ENCODE measurements around the gene PTGR3.

Gene PTGR3

DNA sequence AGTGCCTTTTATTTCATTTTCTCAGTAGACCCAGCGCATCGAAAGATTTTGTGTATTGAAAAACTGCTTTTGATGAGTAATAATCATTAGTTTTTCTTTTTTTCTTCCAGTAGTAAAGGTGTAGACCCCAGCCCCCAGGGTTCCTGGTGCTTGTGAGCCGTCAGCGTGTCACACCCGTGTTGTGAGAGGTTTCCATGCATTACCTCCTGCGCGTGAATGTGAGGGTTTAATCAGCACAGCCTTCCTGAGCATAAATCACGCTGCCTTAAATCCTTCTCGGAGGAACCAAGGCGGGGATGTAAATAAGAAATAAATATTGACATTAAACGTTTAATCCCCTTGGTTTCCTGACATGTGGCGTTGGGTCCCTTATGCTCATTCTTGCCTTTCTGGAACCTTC is 26.0 kb upstream of the PTGR3 start:
- no peak for DNase-seq (ENCODE audit: low spot score)

DNA sequence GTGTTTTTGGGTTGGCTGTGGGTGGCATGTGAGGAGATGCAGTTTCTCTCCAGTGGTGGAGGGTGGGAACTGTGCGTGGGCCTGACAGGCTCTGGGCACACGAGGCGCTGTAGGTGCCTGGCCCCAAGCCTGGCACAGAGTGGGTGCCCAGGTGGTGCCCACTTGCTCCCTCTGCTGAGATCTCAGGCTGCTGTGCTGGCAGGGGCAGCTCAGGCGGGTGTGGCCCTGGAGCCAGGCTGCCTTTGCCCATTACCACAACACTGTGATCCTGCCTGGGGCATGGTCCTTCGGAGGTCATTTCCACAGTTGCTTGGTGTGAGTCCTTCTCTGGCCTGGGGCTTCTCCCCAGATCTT is 22.1 kb upstream of the PTGR3 start:
- no peak for DNase-seq (ENCODE audit: low spot score)

DNA sequence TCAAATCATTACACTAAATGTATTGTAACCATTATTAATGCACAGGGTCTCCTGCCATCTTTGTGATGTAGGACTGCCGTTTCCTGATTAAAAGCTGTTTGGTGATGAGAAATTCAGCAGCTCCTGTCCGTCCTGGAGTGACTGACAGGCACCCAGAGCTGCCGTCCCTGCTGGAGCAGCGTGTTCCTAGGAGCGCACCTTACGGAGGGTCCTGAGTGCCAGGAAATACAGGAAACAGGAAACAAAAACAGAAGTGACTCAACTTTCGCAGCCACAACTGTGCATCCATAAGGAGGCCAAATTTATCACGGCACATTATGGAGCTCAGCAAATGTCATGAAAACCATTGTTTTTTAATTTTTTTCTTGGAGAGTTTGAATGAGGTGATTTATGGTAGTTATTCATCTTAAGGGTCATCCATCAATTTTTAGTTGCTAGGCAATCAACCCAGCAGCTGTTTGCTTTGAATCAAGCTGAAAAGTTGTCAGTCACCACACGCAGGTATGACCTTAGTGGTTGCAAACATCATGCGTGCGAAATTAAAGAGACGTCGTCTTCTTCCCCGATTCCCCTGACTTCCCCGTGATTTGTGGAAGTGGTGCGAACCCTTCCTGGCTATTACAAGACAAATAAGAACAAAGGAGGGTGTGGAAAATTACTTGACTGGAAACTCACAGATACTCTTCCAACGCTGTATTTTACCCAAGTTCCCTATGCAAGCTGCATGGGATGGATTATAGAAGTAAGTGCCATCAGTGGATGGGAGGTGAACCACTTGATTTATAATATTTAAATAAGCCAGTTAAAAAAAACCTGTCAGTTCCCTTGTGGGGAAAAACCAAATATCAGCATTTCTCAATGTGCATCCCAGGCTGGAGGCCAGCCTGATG is 21.5 kb upstream of the PTGR3 start:
- DNase-seq (ENCODE audit: low spot score): no peak

DNA sequence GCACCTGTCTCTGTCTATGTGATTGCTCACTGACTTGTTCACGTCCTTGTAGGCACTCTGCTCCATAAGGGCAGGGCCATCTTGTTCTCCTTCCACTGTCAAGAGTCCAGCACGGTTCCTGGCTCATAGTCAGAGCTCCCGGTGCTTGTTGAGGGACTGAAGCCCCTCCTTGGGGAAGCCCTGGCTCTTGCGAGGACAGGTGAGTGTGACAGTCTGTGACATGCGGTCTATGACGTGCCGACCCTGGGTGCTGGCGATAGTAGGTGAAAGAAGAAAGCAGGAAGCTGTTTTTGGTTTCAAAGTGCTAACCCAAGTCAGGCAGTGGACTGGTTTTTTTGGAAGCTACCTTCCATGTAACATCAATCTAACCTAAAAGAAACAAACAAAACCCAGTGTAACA is 20.5 kb upstream of the PTGR3 start:
- no peak for DNase-seq (ENCODE audit: low spot score)

DNA sequence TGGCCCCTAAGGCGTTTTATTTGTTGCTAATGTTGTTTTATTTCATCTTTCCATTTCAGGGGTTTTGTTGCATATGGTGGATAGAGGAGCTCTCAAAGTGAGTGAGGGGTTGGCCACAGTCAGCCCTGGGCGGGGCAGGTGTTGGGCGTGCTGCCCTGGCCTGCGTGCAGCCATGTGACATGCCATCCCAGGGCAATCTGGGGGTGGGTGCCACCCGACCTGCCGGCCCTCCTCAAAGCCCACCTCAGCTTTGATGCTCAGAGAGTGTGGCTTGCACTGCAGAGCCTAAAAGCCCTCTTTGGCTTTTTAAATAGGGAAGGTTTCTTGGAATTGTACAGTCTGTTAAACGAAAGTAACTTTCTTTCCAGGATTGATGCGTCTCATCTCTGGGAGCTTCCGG is 20.0 kb upstream of the PTGR3 start:
- no peak for DNase-seq (ENCODE audit: low spot score)

DNA sequence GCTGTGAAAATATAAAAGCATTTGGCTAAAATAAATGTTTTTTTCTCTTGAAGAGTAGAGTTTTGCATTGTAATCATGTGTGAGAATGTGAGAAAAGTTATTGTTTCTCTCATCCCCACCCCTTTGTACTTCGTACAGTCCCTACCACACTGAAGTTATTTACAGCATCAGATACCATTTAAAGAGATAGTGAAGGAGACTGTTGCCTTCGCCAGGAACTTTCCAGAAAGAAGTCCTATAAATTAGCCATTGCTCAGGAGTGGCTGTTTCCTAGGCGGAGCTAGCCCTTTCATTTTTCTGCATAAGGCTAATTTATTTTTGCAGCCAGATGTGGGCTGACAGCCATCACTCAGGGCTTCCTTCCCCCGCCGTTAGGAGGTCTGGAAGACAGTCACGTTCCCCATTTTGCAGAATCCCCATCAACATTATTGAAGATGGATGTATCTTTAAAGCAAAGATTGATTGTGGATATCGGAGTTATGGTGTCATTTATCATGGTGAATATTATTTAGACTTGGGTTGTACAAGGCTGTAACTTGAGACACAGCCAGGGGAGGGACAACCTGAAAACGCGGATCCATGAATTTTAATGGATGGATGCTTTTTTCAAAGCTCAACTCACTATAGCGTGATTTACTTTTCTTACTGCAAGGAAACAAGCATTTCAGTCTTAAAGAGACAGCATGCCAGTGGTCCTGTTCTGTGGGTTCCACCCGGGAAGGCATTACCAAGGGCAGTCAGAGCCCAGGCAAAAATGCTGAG is 18.8 kb upstream of the PTGR3 start:
- DNase-seq (ENCODE audit: low spot score): no peak

DNA sequence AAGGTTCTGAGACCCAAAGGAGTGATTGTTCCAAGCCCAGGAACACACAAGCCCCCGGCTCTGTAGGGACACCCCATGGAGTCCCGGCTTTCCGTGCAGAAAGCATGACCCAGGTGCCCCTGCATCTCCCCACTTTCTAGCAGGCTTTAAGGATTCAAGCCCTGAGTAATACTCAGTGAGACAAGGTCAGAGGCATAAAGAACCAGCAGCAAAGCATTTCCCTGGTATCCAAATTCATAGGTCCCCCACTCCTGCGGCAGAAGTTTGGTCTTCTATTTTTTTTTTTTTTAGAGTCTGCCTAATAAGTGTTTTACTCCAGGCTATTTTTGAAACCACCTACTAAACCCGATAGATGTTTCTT is 18.0 kb upstream of the PTGR3 start:
- no peak for DNase-seq (ENCODE audit: low spot score)

DNA sequence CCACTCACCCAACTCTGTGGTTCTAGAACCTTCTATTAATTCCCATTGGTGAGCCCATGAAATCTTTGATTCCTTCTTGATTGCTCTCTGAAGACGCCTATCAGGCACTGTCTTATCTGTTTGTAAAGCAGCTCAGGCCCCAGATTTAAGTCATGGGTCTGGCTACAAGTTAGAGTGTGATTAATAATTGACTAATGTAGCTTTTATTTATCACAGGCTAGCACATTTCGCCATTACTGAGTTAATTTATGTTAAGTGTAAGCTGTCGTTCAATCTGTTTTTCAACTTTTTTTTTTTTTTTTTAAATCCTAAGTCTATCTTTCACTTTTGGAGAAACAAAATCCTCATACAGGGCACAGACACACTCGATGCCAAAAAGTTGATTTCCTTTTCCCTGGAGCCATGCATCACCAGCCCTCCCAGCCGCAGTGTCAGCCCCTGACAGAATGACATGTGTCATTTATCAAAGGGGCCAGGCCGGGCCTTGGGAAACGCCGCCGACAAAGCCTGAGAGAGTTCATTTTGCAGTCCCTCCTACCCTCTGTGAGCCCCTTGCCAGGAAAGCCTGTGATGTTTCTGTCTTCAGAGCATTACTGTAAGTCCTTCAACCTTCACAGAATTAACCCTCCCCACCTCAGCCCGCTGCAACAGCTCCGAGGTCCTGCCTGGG is 17.5 kb upstream of the PTGR3 start:
- DNase-seq (ENCODE audit: low spot score): no peak

DNA sequence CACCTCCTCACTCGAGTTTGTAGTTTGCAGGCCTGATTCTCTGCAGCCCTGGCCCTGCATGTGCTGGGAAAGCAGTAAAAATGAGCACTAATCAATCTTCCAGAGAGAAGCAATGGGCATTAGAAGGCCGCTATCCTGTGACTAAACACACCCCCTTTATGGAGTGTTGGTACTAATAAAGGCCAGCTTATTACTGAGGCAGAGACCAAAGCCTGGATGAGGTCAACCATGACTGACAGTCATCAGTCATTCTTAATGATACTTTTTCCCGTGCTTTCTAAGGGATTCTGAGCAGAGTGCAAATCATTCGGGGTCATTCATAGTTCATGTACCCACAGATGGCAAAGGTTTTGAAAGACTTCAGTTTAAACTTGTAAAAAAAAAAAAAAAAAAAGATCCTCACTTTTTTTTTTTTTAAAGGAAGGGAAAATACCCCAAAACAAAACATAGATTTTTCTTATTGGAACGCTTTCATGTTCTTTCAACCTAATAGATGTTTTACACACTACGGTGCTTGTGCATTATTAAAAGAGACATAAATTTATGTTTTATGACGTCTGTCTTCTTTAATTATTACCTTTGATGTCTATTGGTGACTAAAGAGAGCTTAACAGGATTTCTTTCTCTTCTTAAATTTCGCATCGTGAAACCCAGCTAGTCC is 14.9 kb upstream of the PTGR3 start:
- DNase-seq (ENCODE audit: low spot score): no peak

DNA sequence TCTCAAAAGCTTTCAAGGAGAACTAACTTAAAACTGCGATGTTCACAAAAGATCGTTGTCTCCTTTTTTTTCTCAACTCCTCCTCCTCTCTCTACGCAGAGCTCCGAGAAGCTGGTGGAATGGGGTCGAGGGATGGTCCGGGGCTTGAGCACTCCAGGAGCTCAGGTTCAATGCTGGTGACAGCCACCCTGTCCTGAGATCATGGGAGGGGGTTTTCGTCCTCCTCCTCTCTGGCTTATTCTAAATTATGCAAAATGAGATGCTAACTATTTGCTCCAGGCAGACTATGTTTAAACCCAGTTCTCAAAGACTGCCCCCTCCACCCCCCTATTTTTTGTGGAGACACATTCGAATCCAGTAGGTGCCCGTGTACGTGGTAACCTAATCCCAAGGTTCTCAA is 13.5 kb upstream of the PTGR3 start:
- no peak for DNase-seq (ENCODE audit: low spot score)

DNA sequence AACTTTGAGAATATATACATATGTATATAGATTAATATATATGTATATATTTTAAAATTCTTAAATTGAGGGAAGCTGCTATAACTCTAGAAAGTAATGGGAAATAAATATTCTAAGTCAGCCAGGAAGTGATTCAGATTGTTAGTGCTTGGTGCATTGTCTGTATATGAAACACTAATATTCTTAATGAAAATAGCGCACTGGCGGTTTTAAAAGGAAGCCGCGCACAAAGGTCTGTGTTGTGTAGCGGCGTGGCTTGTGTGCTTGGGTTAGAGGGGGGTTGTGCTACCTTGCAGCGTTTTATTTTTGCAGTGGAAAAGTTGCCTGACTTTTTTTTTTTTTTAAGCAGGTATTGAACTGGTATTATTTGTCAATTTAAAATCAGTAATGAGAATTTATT is 13.0 kb upstream of the PTGR3 start:
- DNase-seq (ENCODE audit: low spot score): peak; percentile 12

DNA sequence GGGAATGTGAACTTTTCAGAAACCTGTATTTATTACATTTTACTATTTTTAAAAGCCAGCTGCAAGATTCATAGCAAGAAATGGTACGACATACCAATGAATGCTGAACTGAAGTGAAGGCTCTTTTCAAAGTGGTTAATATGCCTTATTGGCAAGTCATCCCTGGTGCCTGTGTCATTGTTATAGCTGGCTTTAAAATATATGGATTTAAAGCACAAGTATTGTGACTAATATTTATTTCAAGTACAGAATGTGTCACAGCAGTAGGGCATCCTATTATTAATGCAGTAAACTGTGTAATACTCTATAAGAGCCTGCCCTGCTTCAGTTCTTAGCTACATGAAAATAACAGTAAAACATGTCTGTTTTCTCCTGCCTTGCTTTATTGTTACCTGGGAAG is 12.5 kb upstream of the PTGR3 start:
- DNase-seq (ENCODE audit: low spot score): no peak

DNA sequence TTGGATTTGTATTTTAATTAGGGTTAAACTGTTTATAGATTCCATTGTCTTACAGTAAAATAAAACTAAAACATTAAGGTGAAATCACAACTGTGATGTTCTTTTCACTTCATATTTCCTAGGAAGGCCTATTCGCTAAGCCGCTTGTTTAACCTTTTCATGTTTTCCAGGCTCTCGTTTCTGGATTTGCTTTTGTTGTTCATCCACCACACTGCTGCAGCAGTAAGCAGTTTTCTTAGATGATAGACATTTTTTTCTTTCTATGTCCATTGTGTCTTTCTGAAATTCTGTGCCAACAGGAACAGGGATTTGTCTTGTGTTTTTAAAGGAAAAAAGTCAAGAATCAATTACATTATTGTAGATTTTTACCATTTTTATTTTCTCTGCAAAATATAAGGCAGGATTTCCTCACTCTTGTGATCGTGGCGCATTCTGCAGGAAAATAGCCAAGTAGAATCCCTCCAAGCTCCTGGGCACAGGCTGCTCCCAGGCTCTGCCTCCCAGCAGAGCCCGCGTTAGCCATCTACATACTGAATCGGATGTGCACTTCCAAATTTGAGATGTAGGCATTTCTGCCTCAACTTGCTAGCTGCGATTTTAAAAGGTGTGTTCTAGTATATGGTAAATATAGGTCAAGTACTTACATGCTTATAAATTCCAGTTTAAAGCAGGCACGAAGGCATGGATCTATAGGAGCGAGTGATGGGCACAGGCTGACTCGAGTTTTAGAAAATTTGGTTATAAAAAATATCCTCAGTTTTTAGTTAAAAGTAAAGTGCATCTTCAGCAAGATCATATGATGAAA is 11.8 kb upstream of the PTGR3 start:
- DNase-seq (ENCODE audit: low spot score): no peak

DNA sequence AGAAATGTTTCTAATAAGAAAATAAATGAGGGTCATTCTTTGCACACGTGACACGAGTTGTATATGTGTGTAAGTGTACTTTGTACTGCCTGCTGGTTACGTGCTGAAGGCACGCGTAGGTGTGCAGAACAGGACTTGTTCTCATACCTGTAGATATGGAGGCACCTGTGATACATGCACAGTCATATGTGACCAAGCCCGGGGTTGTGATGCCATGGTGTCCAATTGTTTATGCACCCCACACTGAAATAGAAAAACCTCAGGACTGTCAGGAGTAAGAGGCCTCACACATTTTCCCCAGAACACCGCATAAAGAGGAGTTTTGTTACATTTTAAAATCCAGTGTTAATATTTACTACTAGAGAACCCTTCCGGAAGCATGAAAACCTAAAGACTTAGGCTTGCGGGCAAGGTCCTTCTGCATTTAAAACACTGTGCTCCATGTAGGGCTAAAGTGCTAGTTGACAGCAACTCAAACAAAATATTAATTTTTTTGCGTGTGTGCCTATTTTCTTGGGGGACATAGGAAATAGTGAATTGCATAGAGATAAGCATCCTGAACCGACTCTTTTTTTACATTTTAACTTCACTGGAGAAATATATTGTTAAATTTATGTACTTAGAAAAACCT is 10.9 kb upstream of the PTGR3 start:
- no peak for DNase-seq (ENCODE audit: low spot score)

DNA sequence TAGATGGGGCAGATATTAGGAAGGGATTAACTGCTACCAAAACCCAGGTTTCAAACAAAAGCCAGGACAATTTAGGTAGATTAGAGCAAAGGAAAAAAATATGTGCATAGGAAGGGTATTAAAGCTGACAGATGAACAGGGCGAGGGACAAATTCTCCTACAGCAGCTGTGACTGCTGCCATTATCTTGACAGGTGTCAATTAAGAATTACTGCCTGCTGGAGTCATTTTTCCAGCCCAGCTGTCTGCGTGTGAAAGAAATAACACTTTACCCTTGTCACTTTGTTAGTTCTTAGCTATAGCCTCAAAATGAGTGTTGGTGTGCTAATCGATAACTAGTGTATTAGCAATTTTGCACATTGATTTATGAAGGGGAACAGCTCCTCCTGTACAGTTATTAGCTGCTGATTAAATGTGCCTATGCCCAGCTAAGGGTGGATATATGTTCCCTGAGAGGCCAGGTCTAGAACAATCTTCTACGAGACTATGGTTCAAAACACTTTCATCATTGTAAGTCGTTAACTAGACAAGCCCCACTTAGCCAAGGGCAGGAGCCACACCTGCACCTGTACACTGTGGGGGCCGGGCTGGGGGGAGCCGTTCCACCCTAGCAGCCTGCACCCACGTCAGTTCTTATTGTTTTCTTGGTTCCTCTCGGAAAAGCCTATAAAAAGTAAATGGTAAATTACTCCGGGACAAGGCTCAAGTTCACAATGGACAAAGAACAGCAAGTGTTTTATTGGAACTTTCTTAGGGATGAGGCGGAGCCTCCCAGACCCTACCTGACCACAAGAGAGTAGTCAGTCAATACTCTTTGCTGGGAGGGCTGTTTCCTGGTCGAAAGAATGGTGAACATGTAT is 9.4 kb upstream of the PTGR3 start:
- no peak for DNase-seq (ENCODE audit: low spot score)

DNA sequence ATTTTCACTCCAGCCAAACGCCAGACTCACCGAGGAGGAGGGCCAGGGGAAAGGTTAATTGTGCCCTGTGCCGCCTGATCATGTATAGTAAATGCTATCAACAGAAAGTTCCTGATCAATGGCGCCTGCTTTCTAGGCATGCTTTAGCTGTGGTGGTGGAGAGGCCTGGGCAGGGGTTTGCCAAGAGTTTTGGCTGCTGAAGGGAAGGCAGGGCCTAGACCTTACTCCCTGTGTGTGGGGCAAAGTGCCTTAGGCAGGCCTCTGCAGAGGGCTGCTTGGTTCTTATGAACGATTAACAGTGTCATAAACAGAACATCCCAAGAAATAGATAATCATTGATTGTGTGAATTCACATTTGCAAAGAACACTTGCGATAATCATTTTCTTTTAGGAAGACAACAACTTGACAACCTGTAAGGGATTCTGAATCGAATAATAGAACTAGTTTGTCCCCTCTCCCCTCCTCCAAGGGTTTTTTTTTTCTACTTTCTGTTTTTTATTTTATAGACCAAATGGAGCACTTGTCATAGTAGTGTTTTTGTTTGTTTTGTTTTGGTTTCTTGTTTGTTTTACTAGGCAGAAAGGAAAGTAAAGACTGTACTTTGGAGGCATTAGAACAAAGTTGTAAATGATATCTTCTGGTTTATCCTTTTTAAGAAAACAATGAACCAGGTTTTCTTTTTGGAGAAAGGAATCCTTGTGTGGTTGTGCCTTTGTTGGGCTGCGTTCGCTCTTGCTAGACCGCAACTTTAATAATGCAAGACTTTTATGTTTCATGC is 8.2 kb upstream of the PTGR3 start:
- DNase-seq (ENCODE audit: low spot score): no peak

DNA sequence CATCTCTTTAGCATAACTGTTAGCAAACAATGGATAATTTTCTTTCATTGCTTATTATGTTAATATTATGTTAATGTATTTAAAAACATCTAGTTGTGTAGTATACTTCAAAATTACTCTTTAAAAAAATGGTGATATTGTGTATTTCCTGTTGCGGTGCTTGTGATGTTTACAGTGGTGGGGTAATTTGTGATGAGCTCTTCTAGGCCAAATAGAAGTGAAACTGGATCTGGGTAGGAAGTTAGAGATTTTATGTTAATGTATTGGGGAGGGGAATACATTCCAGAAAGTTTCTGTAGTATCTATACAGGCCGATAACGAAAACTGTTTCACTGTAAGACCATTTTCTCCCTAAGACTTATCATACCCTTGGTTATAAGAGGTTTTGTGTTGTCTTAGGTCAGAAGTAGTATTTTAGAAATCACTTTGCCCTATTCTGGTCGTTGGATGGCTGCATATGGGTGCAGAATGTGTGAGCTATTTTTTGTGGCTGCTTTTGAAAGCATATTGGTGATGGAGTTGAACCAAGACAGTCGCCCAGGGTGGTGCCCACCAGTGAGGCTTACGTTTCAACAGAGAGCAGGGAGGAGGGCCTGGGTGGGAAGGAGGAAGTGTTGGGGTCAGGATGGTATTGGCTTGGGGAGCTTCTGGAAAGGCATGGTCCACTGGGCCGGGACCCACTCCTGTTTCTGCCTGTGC is 7.4 kb upstream of the PTGR3 start:
- DNase-seq (ENCODE audit: low spot score): peak; percentile 45

DNA sequence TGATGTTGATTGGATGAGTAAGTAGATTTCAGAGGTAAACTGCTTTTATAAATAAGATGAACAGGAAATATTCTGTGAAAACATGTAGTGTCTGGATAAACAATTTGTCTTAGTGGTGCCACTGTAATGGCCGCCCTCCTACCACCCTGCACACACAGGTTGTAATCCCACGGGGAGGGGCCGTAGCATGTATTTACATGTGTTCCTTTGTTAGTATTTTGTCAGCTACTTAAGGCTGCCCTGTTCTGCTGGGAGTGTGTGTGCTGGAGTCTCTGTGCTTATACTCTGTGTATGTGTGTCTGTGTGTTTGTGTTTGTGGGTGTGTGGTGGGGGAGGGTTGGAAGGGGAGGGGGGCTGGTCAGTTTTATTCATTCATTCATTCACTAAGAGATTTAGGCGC is 6.7 kb upstream of the PTGR3 start:
- DNase-seq (ENCODE audit: low spot score): no peak
